Mesothelial cell of epicardium (in vitro differentiated cells): Measurements from ENCODE around the gene LMNTD1. TPM values are rescaled to one million over a fixed set of nuclear protein-coding genes. Genes with fewer than 3 reads are reported as not detected.

ENCODE experiments used
- DNase-seq, 2 experiments: peaks; one replicate each; pipeline ENCODE4 v3.0.0; 2021; ENCODE audit warnings: low spot score in 2 of 2; ENCODE audit not compliant: unreplicated experiment in 2 of 2
- H3K27ac Mint-ChIP-seq: 2 replicates; pipeline ENCODE4 v1.8.0; 2021; ENCODE audit warnings: mixed read lengths
- H3K27me3 Mint-ChIP-seq: 2 replicates; pipeline ENCODE4 v1.8.0; 2021; ENCODE audit warnings: low read depth, mixed read lengths
- H3K36me3 Mint-ChIP-seq: 2 replicates; pipeline ENCODE4 v1.8.0; 2021; ENCODE audit warnings: mixed read lengths
- H3K4me1 Mint-ChIP-seq: 2 replicates; pipeline ENCODE4 v1.8.0; 2021; ENCODE audit warnings: mixed read lengths
- H3K4me3 Mint-ChIP-seq: 2 replicates; pipeline ENCODE4 v1.8.0; 2021; ENCODE audit warnings: mild to moderate bottlenecking, moderate library complexity, mixed read lengths
- H3K9me3 Mint-ChIP-seq: 2 replicates; pipeline ENCODE4 v1.8.0; 2021; ENCODE audit warnings: mixed read lengths
- total RNA-seq: library from RNA; stranded (reverse); gene quantifications from 3 replicates; pipeline ENCODE4 v1.2.1, GENCODE V29; 2021
- TF ChIP-seq, protein P1 (sequence below): fragments of 200-600 bp; sonication (generic); IDR thresholded peaks from one replicate; pipeline ENCODE4 v1.5.0; 2021; ENCODE audit warnings: antibody characterized with exemption; ENCODE audit not compliant: unreplicated experiment

The LMNTD1 gene
- total RNA-seq, 1 donor from 2014 or later, result not detected

DNA sequence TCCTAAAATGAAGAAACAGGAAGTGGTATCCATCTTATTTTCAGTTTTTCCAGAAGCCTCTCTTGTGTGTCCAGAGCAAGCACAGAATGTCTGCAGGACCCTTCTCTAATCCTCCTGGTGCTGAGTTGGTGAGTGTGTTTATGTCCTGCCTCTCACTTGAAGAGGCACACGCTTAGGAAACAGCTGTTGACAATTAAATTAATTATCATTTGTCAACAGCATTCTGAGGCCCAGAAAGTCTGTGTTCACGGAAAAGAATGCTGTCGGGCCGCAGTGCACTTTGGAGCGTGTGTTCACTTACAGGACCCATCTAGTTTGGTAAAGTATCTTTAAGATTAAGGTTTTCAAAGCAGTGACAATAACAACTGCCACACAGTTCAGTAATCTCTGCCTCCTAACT lies 70.5 kb downstream of the LMNTD1 start:
- Mint-ChIP-seq H3K4me3 (no peak overlapping the region), H3K9me3 (peaks cover 13% of the 10 kb centered on the region), H3K36me3 (peaks cover 5% of the 10 kb centered on the region), H3K4me1 (peaks cover 8% of the 10 kb centered on the region), H3K27me3 (no peaks in the 10 kb centered on the region), H3K27ac (peak overlapping the region; percentile 43)
- TF ChIP-seq, protein P1, sequence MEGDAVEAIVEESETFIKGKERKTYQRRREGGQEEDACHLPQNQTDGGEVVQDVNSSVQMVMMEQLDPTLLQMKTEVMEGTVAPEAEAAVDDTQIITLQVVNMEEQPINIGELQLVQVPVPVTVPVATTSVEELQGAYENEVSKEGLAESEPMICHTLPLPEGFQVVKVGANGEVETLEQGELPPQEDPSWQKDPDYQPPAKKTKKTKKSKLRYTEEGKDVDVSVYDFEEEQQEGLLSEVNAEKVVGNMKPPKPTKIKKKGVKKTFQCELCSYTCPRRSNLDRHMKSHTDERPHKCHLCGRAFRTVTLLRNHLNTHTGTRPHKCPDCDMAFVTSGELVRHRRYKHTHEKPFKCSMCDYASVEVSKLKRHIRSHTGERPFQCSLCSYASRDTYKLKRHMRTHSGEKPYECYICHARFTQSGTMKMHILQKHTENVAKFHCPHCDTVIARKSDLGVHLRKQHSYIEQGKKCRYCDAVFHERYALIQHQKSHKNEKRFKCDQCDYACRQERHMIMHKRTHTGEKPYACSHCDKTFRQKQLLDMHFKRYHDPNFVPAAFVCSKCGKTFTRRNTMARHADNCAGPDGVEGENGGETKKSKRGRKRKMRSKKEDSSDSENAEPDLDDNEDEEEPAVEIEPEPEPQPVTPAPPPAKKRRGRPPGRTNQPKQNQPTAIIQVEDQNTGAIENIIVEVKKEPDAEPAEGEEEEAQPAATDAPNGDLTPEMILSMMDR, result no peak
- DNase-seq, result no peak

GRCh38 chr12:25480145-25480544 lies 72.9 kb downstream of the LMNTD1 start:
- Mint-ChIP-seq H3K4me3 (no peak overlapping the region), H3K27me3 (no peaks in the 10 kb centered on the region), H3K4me1 (peaks cover 8% of the 10 kb centered on the region), H3K36me3 (peaks cover 4% of the 10 kb centered on the region), H3K27ac (no peak overlapping the region), H3K9me3 (peaks cover 13% of the 10 kb centered on the region)
- TF ChIP-seq, protein P1, result no peak
- DNase-seq, result no peak

GRCh38 chr12:25477217-25477616 lies 75.9 kb downstream of the LMNTD1 start:
- H3K4me3 Mint-ChIP-seq, result no peak overlapping the region
- no peak overlapping the region for H3K27ac Mint-ChIP-seq
- peaks cover 13% of the 10 kb centered on the region for H3K9me3 Mint-ChIP-seq
- H3K4me1 Mint-ChIP-seq, result peaks cover under 1% of the 10 kb centered on the region
- no peaks in the 10 kb centered on the region for H3K27me3 Mint-ChIP-seq
- no peak for DNase-seq
- TF ChIP-seq, protein P1, result no peak
- H3K36me3 Mint-ChIP-seq, result peaks cover 4% of the 10 kb centered on the region

DNA sequence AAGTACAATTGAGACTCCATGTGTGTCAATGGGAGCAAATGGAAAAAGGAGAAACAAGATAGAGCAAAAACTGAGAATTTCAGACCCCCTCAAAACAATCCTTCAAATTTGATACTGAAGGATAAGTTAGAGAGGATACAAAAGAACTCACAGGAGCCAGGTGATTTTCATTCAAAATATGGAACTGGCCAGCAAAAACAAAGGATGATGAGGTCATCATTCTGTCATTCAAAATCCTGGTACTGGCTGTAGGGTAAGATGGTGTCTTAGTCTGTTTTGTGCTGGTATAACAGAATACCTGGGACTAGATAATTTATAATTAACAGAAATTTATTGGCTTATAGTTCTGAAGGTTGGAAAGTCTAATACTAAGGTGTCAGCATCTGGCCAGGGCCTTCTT lies 80.6 kb downstream of the LMNTD1 start:
- Mint-ChIP-seq H3K9me3 (peaks cover 3% of the 10 kb centered on the region), H3K4me1 (no peaks in the 10 kb centered on the region), H3K27me3 (no peaks in the 10 kb centered on the region), H3K27ac (no peak overlapping the region), H3K36me3 (no peaks in the 10 kb centered on the region), H3K4me3 (no peak overlapping the region)
- TF ChIP-seq, protein P1, result no peak
- no peak for DNase-seq

- TF ChIP-seq, protein P1, result no peak
- H3K4me3 Mint-ChIP-seq, result no peak overlapping the region
- H3K27ac Mint-ChIP-seq, result no peak overlapping the region
- no peak for DNase-seq
- H3K36me3 Mint-ChIP-seq, result no peaks in the 10 kb centered on the region
- H3K9me3 Mint-ChIP-seq, result peaks cover 7% of the 10 kb centered on the region
- no peaks in the 10 kb centered on the region for H3K4me1 Mint-ChIP-seq
- H3K27me3 Mint-ChIP-seq, result no peaks in the 10 kb centered on the region
These were observed 83.2 kb downstream of the LMNTD1 start for GRCh38 chr12:25469861-25470260.

DNA sequence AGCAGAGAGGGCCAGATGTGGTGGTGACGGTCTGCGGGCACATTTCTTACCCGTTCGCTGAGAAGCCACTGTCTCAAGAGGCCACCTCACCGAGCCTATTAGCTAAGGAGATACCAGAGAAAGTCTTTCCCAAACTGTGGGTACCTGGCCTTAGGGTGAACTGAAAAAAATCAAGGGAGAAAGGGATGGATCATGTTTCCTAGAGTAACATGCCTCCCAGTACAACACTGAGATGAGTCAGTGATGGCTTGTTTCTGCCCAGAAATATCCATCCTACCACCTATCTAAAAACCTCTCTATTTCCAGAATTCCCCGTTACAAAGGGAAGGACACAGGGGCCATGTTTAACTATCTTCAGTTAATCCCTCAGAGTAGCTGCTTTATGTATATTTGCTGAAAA lies 83.7 kb downstream of the LMNTD1 start:
- Mint-ChIP-seq H3K27ac (no peak overlapping the region), H3K9me3 (peaks cover 9% of the 10 kb centered on the region), H3K36me3 (no peaks in the 10 kb centered on the region), H3K27me3 (no peaks in the 10 kb centered on the region), H3K4me1 (no peaks in the 10 kb centered on the region), H3K4me3 (no peak overlapping the region)
- TF ChIP-seq, protein P1, result no peak
- DNase-seq, result no peak
